Mammary epithelial cell (primary cell): Measurements from ENCODE around the gene NUP160.

Experiments used
- CTCF ChIP-seq, 2 donors: IDR thresholded peaks in 1 of 2; conservative IDR thresholded peaks in 1 of 2; 2 replicates each; pipeline ENCODE4 v1.5.1; 2011 to 2012; ENCODE audit warnings: inconsistent platforms in 2 of 2, low read length in 2 of 2, mild to moderate bottlenecking in 2 of 2, control low read depth in 1 of 2, low read depth in 1 of 2; ENCODE audit not compliant: insufficient read depth in 1 of 2; ENCODE audit errors: extremely low read depth in 1 of 2
- EZH2 ChIP-seq: IDR thresholded peaks from 2 replicates; pipeline ENCODE4 v1.6.1; 2012; ENCODE audit warnings: low read length, inconsistent platforms, borderline replicate concordance

GRCh38 chr11:47819743-47820142 lies 28.4 kb downstream of the NUP160 start:
- TF ChIP-seq EZH2 (no peak), CTCF (conservative IDR thresholded peaks at IDR 0.05 in 1 of 2, IDR thresholded peaks at IDR 0.05 in 1 of 2; ENCODE audit: extremely low read depth in 1 of 2, insufficient read depth in 1 of 2, low read depth in 1 of 2, low read length in 2 of 2) (no peak)
